Erythroblast (primary cell): ENCODE measurements around the gene NOPCHAP1.

Experiments
- DNase-seq, 2 experiments: peaks; one replicate each; lab custom pipeline; 2025; lab: John Stamatoyannopoulos, UW
- GATA1 ChIP-seq: IDR thresholded peaks from 2 replicates; pipeline ENCODE4 v1.6.1; 2011; ENCODE audit warnings: low read depth, mild to moderate bottlenecking, control low read depth, low read length, moderate library complexity
- POLR2A ChIP-seq: IDR thresholded peaks from 2 replicates; pipeline ENCODE4 v1.6.1; 2011; ENCODE audit warnings: mild to moderate bottlenecking, low read length

Gene NOPCHAP1

DNA sequence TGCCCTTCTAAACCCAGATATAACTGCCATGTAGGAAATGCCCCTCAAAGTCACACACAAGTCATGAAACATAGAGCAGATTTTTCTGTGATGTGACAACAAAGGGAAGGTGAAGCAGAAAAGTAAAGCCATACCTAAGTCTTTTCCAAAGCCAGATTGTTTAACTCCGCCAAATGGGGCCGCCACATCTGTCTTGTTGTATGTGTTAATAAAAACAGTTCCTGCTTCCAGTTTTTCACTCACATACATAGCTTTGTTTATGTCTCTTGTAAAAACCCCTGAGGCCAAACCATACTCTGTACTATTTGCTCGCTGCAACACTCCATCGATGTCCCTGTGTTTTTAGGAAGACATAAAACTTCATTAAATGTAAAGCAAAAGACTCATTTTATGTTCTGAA is 40.3 kb downstream of the NOPCHAP1 start:
- TF ChIP-seq POLR2A (no peak), GATA1 (no peak)
- no peak for DNase-seq

DNA sequence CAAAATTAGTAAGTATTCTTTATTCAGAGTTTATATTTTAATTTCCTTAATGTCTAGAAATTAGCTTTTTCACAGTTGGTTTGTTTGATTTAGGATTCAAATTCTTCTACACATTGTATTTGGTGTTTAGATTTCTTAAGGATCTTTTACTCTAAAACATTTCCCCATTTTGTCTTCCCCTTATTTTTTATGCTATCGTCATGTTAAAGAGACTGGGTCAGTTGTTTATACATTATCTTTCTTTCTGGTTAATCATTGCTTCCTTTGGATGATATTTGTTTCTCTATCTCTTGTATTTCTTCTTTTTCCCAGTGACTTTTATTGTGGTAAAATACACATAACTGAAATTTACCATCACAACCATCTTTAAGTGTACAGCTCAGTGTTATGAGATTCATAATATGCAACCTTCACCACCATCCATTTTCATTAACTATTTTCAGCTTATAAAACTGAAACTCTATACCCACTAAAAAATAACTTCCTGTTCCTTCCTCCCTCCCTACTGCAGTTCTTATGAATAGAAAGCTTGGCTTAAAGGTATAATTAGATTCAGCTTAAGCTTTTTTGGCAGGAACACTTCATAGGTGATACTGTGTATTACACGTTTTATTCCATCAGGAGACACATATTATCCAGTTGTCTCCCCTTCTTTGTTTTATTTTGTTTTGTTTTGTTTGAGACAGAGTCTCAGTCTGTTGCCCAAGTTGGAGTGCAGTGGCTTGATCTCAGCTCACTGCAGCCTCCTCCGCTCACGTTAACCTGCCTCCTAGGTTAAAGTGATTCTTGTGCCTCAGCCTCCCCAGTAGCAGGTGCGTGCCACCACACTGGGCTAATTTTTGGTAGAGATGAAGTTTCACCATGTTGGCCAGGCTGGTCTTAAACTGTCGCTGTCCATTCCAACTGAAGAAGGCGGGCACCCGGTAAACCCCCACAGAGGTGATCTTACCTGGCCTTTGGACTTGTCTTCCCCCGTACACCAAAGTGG is 45.0 kb downstream of the NOPCHAP1 start:
- no peak for TF ChIP-seq POLR2A
- no peak for DNase-seq

DNA sequence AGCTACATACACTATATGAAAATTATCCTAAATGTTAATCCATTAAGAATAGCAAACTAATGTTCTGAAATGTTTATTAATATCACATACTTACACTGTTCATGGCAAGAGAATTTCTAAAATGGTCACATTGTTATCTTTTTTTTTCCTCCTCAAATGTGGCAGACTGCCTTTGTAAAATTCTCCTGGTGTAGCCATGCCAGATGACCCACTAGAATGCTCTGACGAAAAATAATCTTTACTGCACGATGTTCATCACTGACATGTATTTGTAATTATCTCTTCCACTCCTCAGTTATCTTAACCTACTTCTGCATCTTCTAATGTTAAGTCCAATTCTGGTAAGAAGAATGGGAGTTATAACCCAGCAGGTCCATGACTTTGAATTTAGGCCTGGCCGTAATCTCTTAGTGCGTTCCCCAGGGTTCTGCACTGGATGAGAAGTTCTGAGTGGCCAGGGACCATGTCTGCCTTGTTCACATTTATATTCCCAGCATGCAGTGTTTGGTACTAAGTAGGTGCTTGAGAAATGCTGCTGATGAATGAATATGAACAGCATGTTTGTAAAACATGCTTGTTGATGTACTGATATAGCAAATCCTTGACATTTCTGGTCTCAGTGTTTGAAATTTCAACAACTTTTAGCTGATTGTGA is 46.7 kb downstream of the NOPCHAP1 start:
- no peak for DNase-seq
- no peak for TF ChIP-seq GATA1

- no peak for DNase-seq
- TF ChIP-seq POLR2A (no peak), GATA1 (no peak)
Observed at GRCh38 chr12:105033851-105034250, 47.7 kb downstream of the NOPCHAP1 start.
